Activated CD4-positive, alpha-beta T cell treated with anti-CD3 and anti-CD28 coated beads, Interleukin-2, amount 50 U/mL, for 48 hours (primary cell): ENCODE results near the gene ADA.
"Not testable (repeated sequence)": the region's sequence is repeated elsewhere in the genome, so short reads cannot be mapped to it uniquely, and the experiment has no call there.

Experiments
- DNase-seq, 2 experiments: peaks; one replicate each; pipeline ENCODE4 v3.0.0-alpha.2; 2020

ADA gene

DNA sequence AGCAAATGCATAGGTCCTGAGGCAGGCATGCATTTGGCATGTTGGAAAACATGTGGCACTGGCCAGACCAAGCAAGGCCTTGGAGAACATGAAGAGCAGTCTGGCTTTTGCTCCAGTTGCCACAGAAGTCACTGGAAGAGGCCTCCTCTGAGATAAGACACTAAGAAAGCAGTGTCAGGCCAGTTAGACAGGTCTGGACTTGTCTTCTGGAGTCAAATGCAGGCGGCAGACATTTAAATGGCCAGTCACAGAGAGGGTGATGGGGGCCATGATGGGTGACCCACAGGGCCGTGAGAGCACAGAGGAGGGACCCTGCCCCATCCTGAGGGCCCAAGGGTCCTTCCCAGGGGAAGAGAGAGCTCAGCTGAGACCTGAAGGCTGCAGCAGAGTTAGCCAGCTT is 26.7 kb upstream of the ADA start:
- no peak for DNase-seq

DNA sequence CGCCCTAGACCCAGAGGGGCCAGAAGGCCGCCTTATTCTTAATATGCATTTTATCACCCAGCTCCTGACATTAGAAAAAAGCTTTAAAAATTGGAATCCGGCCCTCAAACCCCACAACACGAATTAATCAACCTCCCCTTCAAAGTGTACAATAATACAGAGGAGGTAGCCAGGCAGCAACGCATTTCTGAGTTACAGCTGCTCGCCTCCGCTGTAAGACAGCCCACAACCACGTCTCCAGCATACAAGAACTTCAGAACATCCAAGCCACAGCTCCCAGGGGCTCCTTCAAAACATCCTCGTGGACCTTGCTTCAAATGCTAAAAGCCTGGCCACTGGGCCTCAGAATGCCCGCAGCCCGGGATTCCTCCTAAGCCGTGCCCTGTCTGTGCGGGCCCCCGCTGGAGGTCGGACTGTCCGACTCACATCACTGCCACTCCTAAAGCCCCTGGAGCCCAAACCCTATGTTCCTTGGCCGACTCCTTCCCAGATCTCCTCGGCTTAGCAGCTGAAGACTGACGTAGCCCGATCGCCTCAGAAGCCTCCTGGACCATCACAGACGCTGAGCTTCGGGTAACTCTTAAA is 20.9 kb upstream of the ADA start:
- not testable (repeated sequence) for DNase-seq

DNA sequence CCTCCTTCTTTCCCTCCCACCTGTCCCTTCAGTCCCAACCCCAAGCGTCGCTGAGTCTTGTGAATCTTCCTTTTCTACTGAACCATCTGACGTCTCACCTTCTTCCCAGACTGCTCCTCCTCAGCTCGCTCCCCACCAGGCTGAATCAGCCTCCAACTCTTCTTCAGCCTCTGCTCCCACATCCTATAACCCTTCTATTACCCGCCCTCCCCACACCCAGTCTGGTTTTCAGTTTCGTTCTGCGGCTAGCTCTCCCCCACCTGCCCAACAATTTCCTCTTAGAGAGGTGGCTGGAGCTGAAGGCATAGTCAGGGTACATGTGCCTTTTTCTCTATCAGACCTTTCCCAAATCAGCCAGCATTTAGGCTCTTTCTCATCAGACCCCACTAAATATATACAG is 20.0 kb upstream of the ADA start:
- peak; percentile 67 to 76 for DNase-seq

DNA sequence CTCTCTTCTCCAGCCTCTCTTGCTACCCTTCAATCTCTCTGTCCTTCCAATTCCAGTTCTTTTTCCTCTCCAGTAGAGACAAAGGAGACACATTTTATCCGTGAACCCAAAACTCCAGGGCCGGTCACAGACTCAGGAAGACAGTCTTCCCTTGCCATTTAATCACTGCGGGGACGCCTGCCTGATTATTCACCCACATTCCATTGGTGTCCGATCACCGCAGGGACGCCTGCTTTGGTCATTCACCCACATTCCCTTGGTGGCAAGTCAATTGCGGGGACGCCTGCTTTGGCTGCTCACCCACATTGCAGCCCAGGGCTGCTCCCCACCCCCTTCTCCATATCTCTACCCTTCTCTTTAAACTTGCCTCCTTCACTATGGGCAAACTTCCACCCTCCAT is 19.4 kb upstream of the ADA start:
- DNase-seq, result not testable (repeated sequence)

DNA sequence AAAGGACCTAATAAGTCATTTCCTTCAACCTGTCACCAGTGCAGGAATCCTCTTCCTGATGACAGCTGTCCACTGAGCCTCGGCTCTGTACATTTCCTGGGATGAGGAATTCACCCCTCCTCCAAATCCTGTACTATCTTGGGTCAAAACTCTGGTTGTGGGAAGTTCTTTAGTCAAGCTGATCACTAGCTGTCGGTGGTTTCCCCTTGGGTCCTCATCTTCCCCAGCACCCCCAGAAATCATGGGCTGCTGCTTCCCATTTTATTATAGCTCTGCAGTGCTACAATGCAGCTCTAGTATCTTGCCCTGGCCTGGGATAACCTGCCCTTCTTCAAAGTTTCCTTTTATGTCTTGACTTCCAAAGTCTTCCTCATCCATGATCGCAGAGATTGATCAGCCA is 14.6 kb upstream of the ADA start:
- DNase-seq, result no peak

DNA sequence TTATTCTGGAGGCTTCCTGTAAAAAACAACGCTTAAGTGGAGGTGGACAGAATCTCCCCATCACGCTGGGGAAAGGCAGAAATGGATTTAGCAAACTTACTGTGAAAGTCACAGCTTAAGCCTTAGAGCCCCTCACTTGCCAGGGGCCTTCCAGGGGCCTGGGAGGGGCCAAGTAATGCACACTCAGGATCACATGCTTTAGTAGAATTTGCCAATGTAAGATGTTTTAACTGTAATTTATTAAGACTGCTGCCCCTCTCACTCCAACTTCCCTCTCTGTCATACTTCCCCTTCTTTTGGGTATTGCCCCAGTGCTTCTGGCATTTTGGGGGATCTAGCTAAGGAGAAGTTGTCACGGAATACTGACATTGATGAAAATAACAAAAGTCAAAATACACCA is 12.6 kb upstream of the ADA start:
- no peak for DNase-seq

DNA sequence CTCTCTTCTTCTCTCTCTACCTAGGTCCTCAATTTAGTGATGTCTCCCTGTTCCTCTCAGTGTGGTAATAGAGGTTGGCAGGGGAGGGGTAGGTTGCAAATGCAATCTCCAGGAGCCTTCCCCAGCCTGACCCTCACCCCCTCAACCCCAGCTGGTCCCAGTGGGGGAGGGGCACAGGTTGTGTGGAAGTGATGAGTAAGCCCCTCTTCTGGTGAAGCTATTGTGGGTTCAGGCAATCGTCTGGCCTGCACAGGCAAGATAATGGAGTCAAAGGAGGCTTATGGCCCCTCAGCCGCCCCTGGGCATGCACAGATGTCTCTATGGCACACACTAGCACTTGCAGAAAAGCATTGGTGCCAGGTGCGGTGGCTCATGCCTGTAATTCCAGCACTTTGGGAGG is 10.8 kb upstream of the ADA start:
- no peak for DNase-seq

DNA sequence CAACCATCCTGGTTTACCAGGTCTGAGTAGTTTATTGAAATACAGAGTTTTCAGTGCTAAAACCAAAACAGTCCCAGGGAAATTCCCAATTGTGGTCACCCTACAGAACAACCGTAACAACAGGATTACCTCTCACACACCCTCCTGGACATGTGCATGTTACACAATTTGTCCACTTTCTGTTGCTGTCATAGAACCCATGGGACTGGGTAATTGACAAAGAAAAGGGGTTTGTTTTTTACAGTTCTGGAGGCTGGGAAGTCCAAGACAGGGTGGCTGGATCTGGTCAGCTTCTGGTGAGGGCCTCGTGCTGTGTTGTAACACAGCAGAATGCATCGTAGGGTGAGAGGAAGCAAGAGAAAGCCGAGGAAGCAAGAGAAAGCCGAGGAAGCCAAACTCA is 9.1 kb upstream of the ADA start:
- no peak for DNase-seq

DNA sequence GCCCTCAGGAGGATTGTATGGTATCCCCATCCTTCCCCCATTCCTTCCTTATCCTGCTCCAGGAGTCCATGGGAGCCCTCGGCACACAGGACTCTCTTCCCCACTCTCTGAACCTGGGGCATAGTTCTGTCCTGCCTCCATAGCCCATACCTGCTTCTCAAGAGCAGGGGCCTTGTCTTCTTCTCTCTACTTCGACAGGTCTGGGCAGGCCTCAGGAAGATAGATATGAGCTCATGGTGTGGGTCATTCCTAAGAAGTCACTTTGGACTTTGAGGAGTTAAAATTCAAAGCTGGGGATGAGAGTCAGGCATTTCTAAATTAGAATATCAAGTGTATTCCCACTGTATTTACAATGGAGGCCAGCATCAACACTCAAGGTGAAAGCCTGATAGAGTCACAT is 8.4 kb upstream of the ADA start:
- DNase-seq, result no peak

DNA sequence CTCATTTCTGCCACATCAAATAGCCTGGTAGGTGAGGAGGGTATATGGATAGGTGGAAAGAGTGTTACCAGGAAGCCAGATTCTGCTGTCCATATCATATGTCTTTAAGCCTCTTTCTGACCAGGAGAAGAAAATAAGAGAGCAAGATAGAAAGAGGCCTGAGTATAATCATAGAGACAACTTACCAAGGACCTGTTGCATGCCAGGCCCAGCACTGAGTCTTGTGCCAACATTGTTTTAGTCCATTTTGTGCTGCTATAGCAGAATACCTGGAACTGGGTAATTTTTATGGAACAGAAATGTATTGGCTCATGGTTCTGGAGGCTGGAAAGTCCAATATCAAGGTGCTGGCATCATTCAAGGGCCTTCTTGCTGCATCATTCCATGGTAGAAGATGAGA is 7.3 kb upstream of the ADA start:
- no peak for DNase-seq

DNA sequence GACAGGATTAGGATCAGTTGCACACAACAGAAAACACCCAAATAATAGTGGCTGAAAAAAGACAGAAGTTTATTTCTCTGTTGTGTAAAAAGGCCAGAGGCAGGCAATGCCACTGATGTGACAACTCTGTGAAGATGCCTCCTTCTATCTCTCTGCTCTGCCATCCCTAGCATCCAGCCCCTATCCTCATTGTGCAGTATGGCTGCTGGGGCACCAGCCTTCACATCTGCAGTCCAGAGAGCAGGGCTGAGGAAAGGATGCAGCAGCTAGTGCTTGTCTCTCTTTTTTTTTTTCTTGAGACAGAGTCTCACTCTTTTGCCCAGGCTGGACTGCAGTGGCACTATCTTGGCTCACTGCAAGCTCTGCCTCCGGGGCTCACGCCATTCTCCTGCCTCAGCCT is 6.4 kb upstream of the ADA start:
- no peak for DNase-seq

DNA sequence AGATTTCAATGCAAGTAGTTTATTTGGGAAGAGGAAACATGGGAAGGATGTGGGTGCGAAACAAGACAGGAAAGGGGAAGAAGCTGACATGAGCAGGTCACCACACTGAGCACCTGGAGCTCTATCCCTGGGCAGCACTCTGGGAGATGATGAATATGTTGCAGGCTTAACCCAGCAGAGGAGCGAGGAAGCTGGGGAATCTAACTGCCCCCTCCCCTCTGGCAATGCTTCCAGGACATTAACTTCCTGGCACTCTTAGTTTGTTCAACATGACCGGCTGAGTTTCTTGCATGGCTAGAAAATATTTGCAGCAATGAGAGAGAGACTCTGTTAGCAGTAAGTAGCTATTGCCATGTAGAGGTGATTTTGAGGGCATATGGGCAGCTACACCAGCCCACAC is 4.9 kb upstream of the ADA start:
- DNase-seq, result no peak

DNA sequence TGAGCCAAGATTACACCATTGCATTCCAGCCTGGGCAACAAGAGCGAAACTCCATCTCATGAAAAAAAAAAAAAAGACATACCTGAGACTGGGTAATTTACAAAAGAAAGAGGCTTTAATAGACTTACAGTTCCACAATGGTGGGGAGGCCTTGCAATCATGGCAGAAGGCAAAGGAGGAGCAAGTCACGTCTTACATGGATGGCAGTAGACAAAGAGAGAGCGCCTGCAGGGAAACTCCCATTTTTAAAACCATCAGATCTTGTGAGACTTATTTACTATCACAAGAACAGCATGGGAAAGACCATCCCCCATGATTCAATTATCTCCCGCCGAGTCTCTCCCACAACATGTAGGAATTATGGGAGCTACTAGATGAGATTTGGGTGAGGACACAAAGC is 2.7 kb upstream of the ADA start:
- DNase-seq, result not testable (repeated sequence)

DNA sequence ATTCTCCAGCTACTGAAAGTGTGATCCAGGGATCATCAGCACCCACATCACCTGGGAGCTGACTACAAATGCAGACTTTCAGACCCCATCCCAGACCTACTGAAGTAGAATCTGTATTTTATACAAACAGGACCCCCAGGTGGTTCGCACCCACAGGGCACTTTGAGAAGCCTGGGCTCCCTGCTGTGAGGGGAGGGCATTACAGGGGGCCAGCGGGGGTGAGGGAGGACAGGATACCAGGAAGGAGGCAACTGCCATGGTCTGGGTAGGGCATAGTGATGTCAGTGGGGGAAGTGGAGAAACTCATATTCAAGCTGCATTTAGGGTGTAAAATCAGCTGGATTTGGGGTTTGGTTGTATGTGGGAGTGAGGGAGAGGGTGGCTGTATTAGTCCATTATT is 2.0 kb upstream of the ADA start:
- DNase-seq, result no peak

DNA sequence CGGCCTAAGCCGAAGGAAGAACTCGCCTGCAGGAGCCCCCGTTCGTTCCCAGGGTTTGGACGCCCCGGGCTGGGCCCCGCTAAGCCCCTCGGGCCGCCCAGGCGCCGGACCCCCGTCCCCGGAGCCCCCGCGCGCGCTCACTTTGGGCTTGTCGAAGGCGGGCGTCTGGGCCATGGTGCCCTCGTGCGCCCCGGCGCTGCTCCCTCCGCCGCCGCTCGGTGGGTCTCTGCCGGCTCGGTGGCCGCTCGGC is 140 bp downstream of the ADA start:
- no peak for DNase-seq

DNA sequence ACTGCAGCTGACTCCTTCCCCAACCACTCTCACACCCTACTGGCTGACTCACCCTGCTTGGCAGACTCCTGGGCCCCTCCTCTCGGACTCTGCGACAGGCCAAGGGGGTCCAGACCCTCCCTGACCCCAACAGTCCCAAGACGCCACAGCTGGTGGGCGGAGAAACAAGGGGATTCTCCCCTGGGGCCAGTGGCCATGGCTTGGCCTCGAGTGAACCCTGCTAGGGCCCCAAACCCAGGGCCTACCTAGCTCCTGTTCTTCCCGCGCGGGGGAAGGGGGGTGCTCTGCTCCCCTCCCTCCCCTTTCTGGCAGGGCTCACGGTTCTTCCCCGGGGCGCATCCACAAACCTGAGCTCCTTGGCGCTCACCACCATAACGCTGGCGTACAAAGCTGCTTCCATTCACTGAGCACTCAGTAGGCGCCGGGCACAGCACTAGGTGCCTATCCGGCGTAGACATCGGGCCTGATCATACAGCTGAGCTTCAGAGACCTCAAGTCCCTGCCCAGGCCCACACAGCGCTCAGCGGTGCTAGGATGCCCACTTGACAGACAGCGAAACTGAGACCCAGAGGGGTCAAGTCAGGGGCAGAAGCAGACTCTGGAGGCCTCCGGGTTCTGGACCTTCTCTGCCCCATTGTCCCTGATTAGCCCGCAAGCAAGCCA is 597 bp downstream of the ADA start:
- peak; percentile 49 to 53 for DNase-seq

DNA sequence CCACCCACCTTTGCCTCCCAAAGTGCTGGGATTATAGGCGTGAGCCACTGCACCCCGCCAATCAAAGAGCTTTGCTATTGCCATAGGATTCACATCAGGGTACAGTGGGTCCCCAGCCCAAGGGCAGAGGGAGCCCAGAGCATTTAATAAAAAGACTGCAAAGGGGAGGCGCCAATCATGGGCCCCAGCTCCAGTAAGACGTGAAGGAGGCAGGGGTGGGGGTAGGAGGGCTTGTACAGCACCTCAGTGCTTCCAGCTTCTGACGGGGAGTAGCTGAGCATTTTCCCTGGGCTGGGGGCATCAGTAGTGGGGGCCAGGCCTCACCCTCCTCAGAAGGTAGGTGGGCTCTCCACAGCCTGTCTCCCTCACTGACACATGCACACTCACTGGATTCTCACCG is 1.5 kb downstream of the ADA start:
- DNase-seq, result no peak

DNA sequence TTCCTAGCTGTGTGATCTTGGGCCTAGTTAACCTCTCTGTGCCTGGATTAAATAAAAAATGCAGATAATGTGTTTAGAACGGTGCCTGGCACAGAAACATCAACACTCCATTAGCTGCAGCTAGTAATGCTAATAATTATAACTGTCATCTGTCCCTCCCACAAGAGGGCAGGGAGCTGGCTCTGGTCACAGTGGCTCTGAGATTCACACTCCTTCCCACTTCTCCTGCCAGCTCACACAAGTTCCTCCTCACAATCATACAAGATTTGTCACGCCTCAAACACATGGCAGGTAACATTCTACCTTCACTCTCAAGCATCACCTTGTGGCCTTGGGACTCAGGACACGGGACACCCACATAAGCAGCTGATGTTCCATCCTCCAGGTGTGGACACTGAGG is 2.4 kb downstream of the ADA start:
- no peak for DNase-seq

DNA sequence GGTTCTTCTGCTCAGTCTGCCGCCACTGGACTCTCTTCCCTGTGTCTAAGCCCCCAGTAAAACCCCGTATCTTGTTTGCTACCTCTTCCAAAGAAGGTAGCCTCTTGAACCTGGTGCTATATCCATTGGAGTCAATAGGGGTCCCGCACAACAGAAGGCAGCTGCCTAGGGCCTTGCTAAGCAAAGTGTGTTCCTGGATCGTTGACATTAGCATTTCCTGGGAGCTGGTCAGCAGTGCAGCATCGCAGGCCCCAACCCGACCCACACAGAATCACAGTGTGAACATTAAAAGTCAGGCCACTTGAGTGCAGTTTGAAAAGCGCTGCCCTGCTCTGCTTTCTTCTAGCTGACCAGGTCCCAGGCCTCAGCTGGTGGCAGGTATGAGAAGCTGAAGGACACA is 2.9 kb downstream of the ADA start:
- no peak for DNase-seq

DNA sequence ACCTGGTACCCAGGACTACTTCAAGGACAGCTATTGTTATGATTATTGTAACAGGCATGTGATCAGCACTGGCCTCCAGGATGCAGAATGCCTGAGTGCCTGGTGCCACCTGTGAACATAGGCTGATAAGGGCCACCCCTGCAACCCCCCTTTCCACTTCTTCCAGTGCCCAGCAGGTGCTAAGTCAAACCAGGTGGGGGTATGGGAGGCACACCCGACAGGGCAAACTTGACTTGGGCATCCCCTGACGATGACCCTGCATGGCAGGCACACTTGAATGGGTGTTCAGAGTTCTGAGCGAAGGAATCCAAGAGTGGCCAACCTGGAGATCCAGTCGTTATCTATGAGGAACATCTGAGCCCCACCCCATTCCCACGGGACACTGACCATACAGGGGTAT is 3.4 kb downstream of the ADA start:
- no peak for DNase-seq

DNA sequence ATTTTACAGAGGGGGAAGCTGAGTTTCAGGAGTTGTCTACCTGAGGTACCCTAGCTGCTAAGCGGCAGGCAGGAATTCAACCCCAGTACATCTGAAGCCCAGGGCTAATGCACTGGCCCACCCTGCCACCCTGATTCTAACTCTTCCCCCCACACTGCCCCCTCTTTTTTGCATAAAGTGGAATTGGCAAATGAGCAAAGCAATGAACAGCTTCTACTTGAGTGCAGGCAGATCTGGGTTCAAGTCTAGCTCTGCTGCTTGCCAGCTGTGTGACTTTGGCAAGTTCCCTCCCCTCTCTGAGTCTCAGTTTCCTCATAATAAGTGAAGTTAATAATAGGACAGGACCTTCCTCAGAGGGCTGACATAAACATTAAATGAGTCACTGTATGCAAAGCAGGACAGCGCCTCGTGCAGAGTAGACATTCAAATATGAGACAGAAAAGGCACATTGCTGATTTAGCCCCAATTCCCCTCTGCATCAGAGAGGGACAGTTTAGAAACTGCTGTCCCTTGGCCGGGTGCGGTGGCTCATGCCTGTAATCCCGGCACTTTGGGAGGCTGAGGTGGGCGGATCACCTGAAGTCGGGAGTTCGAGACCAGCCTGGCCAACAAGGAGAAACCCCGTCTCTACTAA is 4.7 kb downstream of the ADA start:
- no peak for DNase-seq

DNA sequence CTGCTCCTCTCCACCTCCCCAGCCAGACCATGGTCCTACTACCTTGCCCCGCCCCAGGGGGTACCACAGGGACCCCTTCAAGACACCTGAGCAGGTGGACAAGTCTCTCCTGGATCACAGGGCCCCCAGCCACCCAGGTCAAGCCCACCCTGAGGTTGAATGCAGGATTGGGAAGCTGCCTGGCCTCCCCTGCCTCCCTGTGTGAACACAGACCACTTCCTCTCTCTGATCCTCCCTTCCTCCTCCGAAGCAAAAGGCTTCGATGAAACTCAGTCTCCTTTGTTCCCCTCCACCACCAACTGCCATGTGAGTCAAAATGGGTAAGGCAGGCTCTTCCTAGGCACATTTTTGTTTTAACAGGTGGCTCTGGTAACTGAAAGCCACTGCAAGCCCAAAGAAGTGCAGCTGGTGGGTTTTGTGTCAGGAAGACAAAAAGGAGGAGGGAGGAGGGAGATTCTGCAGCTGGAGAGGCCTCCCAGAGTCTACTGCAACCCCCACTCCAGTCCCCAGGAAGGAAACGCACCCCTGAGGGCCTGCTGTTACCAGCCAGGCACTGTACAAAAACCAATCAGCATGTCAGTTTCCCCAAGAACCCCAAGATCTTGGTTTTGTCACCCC is 5.4 kb downstream of the ADA start:
- DNase-seq, result peak in 1 of 2 experiments; percentile 34

DNA sequence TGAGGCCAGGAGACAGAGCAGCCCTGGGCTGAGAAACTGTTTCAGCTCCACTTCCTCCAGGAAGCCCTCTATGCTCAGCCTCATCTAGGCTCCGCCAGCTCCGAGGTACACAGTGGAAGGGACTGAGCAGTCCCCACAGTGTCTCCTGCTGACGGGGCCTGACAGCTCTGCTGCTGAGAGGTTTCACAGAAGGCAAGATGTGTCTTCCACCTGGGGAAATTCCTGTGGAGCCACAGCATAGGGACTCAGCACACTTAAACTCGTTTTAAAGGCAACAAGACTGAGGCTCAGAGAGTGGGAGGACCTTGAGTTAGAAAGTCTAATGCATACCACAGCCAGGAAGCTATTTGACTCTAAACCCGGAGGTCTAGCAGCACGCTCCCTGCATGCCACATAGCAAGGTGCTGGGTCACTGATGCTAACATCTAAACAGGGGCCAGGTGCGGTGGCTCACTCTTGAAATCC is 6.8 kb downstream of the ADA start:
- DNase-seq, result peak; percentile 32 to 51

DNA sequence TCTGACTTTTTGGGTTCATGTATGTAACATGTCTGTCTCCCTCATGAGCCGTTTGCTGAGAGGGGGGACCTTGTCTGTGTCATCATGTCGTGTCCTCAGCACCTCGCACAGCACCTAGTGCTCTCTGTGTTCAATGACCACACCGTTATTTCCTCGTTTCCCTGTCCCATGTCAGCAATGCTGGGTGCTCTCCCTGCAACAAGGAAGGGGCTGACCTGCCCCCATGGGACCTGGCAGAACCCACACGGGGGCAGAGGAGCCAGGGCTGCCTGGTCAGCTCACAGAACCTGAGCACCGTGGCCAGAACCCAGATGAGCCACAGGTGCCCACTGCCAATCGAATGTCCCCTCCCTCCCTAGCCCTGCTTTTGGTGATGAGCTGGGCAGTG is 7.3 kb downstream of the ADA start:
- no peak for DNase-seq
